GM12878 (cell line): Measurements from ENCODE around the gene DCTN2. TPM values are rescaled to one million over a fixed set of nuclear protein-coding genes. Genes with fewer than 3 reads are reported as not detected.

Source experiments
- ATAC-seq: fragments of 200-7000 bp; cut with Tn5 transposase; 3 replicates; pipeline ENCODE4 v1.9.1; 2020; ENCODE audit warnings: mild to moderate bottlenecking, moderate library complexity
- Bru-seq: library from RNA; stranded (reverse); fragments of 400-500 nt; gene quantifications from one replicate; lab custom pipeline; 2021; lab: Mats Ljungman, UMichigan
- BruChase-seq, 2 experiments: library from RNA; stranded (reverse); fragments of 400-500 nt; gene quantifications; one replicate each; lab custom pipeline; 2021; lab: Mats Ljungman, UMichigan
- BruUV-seq: library from RNA; stranded (reverse); fragments of 400-500 nt; replicated peaks from 2 replicates; lab custom pipeline; 2021; lab: Mats Ljungman, UMichigan
- CTCF ChIA-PET: fragments of 300-600 bp; sonication (Branson Sonifier 250); formaldehyde crosslinking; extraction: SDS; loops from one replicate; lab custom pipeline; 2021; ENCODE audit warnings: inconsistent platforms; lab: Yijun Ruan, JAX
- POLR2A ChIA-PET: fragments of 350-600 bp; formaldehyde crosslinking; extraction: SDS; loops from one replicate; lab custom pipeline; 2021; ENCODE audit warnings: inconsistent platforms; lab: Charles Lee
- RAD21 ChIA-PET: fragments of 300-600 bp; sonication (Branson Sonifier 250); formaldehyde crosslinking; loops from one replicate; lab custom pipeline; 2023; ENCODE audit warnings: antibody characterized with exemption; ENCODE audit not compliant: unreplicated experiment; lab: Charles Lee
- SMC1A ChIA-PET: fragments of 300-600 bp; sonication (Branson Sonifier 250); formaldehyde crosslinking; loops from one replicate; lab custom pipeline; 2023; ENCODE audit not compliant: unreplicated experiment, uncharacterized antibody; lab: Charles Lee
- DNase-seq: peaks from one replicate; pipeline ENCODE4 v3.0.0-alpha.2; 2011; ENCODE audit warnings: low read depth, low spot score
- FAIRE-seq: peaks from 3 replicates; lab custom pipeline; 2011; peaks lifted over from hg19 to GRCh38; lab: Jason Lieb, UNC
- H2AFZ ChIP-seq: 2 replicates; pipeline ENCODE4 v1.6.0; 2011; ENCODE audit warnings: low read depth, low read length, control low read depth; ENCODE audit not compliant: control insufficient read depth
- H3K27ac ChIP-seq: 2 replicates; pipeline ENCODE4 v1.5.1; 2011; ENCODE audit warnings: control low read depth; ENCODE audit not compliant: control insufficient read depth, insufficient read depth
- H3K27me3 ChIP-seq, 2 experiments: replicated peaks in 1 of 2; 2 replicates each; pipeline versions ENCODE4 v1.6.0 to v1.6.1; 2011; ENCODE audit warnings: low read length in 1 of 2; ENCODE audit not compliant: control insufficient read depth in 2 of 2, insufficient read depth in 2 of 2
- H3K36me3 ChIP-seq, 2 experiments: 2 replicates each; pipeline ENCODE4 v1.5.1; 2011; ENCODE audit warnings: low read length in 1 of 2; ENCODE audit not compliant: control insufficient read depth in 2 of 2, insufficient read depth in 2 of 2
- H3K4me1 ChIP-seq: 2 replicates; pipeline ENCODE4 v1.6.1; 2011; ENCODE audit warnings: mild to moderate bottlenecking, low read length, moderate library complexity, mixed read lengths; ENCODE audit not compliant: control insufficient read depth, insufficient read depth
- H3K4me2 ChIP-seq: 2 replicates; pipeline ENCODE4 v1.6.0; 2011; ENCODE audit warnings: control low read depth; ENCODE audit not compliant: control insufficient read depth, insufficient read depth
- H3K4me3 ChIP-seq: fragments of 200-600 bp; sonication (generic); 2 replicates; pipeline ENCODE4 v1.5.1; 2016
- H3K79me2 ChIP-seq: 2 replicates; pipeline ENCODE4 v1.6.0; 2011; ENCODE audit warnings: low read length; ENCODE audit not compliant: control insufficient read depth, insufficient read depth
- H3K9ac ChIP-seq: 2 replicates; pipeline ENCODE4 v1.8.0; 2011; ENCODE audit warnings: low read length, control low read depth, mixed read lengths; ENCODE audit not compliant: control insufficient read depth, insufficient read depth
- H3K9me3 ChIP-seq: replicated peaks from 3 replicates; pipeline ENCODE4 v1.5.1; 2011; ENCODE audit warnings: mild to moderate bottlenecking, low read length; ENCODE audit not compliant: control insufficient read depth, insufficient read depth
- H4K20me1 ChIP-seq: 2 replicates; pipeline ENCODE4 v1.6.0; 2011; ENCODE audit not compliant: control insufficient read depth, insufficient read depth
- BRCA1 ChIP-seq: IDR thresholded peaks from 2 replicates; pipeline ENCODE4 v1.6.1; 2011; ENCODE audit warnings: low read depth, low read length, improper control_type of control experiment
- FOS ChIP-seq: IDR thresholded peaks from 3 replicates; pipeline ENCODE4 v1.6.1; 2011; ENCODE audit warnings: borderline replicate concordance; ENCODE audit not compliant: insufficient read length; ENCODE audit errors: extremely low read depth
- HDAC6 ChIP-seq: fragments of 200-600 bp; sonication (generic); IDR thresholded peaks from one replicate; pipeline ENCODE4 v1.8.0; 2017; ENCODE audit warnings: antibody characterized with exemption; ENCODE audit not compliant: unreplicated experiment
- HDGF ChIP-seq: fragments of 450-650 bp; IDR thresholded peaks from 2 replicates; pipeline ENCODE4 v1.6.1; 2016; ENCODE audit warnings: antibody characterized with exemption
- NFIC ChIP-seq: IDR thresholded peaks from 2 replicates; pipeline ENCODE4 v1.6.1; 2012; ENCODE audit warnings: low read depth, mild to moderate bottlenecking, inconsistent platforms, low read length, moderate library complexity
- RAD21 ChIP-seq: IDR thresholded peaks from 2 replicates; pipeline ENCODE4 v1.6.1; 2011; ENCODE audit warnings: mild to moderate bottlenecking, low read depth, low read length, moderate library complexity; ENCODE audit not compliant: insufficient read depth
- RAD51 ChIP-seq: fragments of 450-650 bp; IDR thresholded peaks from 2 replicates; pipeline ENCODE4 v1.6.1; 2016; ENCODE audit warnings: moderate library complexity, mild to moderate bottlenecking, inconsistent platforms
- SRF ChIP-seq, 2 experiments: IDR thresholded peaks; 2 replicates each; pipeline ENCODE4 v1.6.1; 2011; ENCODE audit warnings: low read depth in 2 of 2, low read length in 2 of 2, mild to moderate bottlenecking in 1 of 2, moderate library complexity in 1 of 2
- TCF3 ChIP-seq: IDR thresholded peaks from 2 replicates; pipeline ENCODE4 v1.6.1; 2012; ENCODE audit warnings: low read depth, mild to moderate bottlenecking, low read length, borderline replicate concordance; ENCODE audit not compliant: insufficient read depth
- YBX1 ChIP-seq: fragments of 450-650 bp; IDR thresholded peaks from 2 replicates; pipeline ENCODE4 v1.6.1; 2016; ENCODE audit warnings: antibody characterized with exemption
- WGBS: methylation state at CpG from one replicate; pipeline ENCODE4 v1.1.6; 2016; ENCODE audit warnings: low lambda C conversion rate; ENCODE audit not compliant: insufficient replicate concordance, insufficient coverage; ENCODE audit errors: missing lambda C conversion rate; 5-methylcytosine and 5-hydroxymethylcytosine counted together
- in situ Hi-C: fragments of 300-500 bp; cut with MboI; formaldehyde crosslinking; loops from 9 replicates; pipeline ENCODE4 v1.14.3; 2018; ENCODE audit warnings: mixed read lengths
- intact Hi-C: fragments of 100-400 bp; cut with micrococcal nuclease; formaldehyde crosslinking; loops from one replicate; pipeline ENCODE4 v1.14.2; 2022; ENCODE audit not compliant: unreplicated experiment
- long read RNA-seq, 2 experiments: library from polyadenylated mRNA; unstranded; transcript quantifications; one replicate each; pipeline ENCODE4 v2.0.0, GENCODE V29; 2019 to 2020
- polyA minus RNA-seq, 3 experiments: library from RNA; depleted of rRNA, polyadenylated mRNA; stranded (reverse); fragments of >200 nt; gene quantifications; 2 replicates each; pipeline ENCODE4 v1.2.3, GENCODE V29; 2011
- polyA plus RNA-seq, 11 experiments: library from polyadenylated mRNA; depleted of rRNA in 4 of 11; unstranded in 6 of 11; stranded (reverse) in 5 of 11; fragments of >200 nt; fragmentation: Nextera tagmentation in 4 of 11; fragmentation: Illumina TruSeq in 1 of 11; extraction: Ambion mirVana in 4 of 11; extraction: Trizol in 1 of 11; gene quantifications; 1 replicate in 1 of 11; 2 replicates in 10 of 11; pipeline versions ENCODE4 v1.2.1 to v1.2.3, GENCODE V29; 2011 to 2016; ENCODE audit warnings: inconsistent platforms in 2 of 11, missing spikeins in 2 of 11, low read depth in 1 of 11
- total RNA-seq, 4 experiments: library from RNA; depleted of rRNA in 3 of 4; stranded (reverse); fragments of >200 nt in 3 of 4; fragmentation: Illumina TruSeq in 1 of 4; extraction: Trizol in 1 of 4; gene quantifications; 2 replicates each; pipeline versions ENCODE4 v1.2.1 to v1.2.3, GENCODE V29; 2013 to 2021
- TF ChIP-seq, protein P1 (sequence below): fragments of 450-650 bp; formaldehyde crosslinking; IDR thresholded peaks from 2 replicates; pipeline ENCODE4 v1.4.0; 2022; ENCODE audit warnings: mild to moderate bottlenecking, moderate library complexity
- TF ChIP-seq, protein P2 (sequence below): fragments of 450-650 bp; IDR thresholded peaks from 2 replicates; pipeline ENCODE4 v1.6.1; 2017; ENCODE audit warnings: mild to moderate bottlenecking, low read depth, inconsistent platforms; ENCODE audit not compliant: poor library complexity, severe bottlenecking

Gene DCTN2
- total RNA-seq (2013; cell fraction: nucleolus; rRNA removed) = 50.6 and 63.3 TPM in 2 replicates
- total RNA-seq (2014; rRNA removed) (80.8 and 115 TPM in 2 replicates), total RNA-seq (2014; rRNA removed; fragmentation: Illumina TruSeq; extraction: Trizol) (81.4 and 83.9 TPM in 2 replicates), total RNA-seq (2021) (87.3 and 87.4 TPM in 2 replicates), polyA plus RNA-seq (2011; rRNA removed) (85.1 and 88.9 TPM in 2 replicates), polyA plus RNA-seq (2014; fragmentation: Illumina TruSeq; extraction: Trizol) (139 and 171 TPM in 2 replicates), polyA plus RNA-seq (2014; fragmentation: Nextera tagmentation; extraction: Ambion mirVana) (10 to 100 TPM; 32.3 to 60.7 TPM), polyA plus RNA-seq (2014; rRNA removed) (113 TPM in 2 replicates), polyA plus RNA-seq (2016; fragmentation: Nextera tagmentation; extraction: Ambion mirVana) (100 to 1,000 TPM; 115 to 117 TPM), polyA minus RNA-seq (2011; rRNA and poly(A)+ RNA removed) (66.8 and 93.9 TPM in 2 replicates), Bru-seq, nascent RNA (percentile 76 among the genes with signal in this experiment), BruChase-seq, experiment 1, labeled RNA remaining after a 6-hour chase (percentile 88 among the genes with signal in this experiment), BruChase-seq, experiment 2, labeled RNA remaining after a 2-hour chase (percentile 84 among the genes with signal in this experiment)
- polyA plus RNA-seq (2011; ENCODE audit: low read depth) = 67.2 TPM
- 79.6 and 95.9 TPM in 2 replicates for polyA plus RNA-seq (2011; cell fraction: cytosol; rRNA removed)
- polyA plus RNA-seq (2011; cell fraction: nucleus; rRNA removed) = 72.6 and 91.7 TPM in 2 replicates
- polyA plus RNA-seq (2012) = 68.9 and 75.1 TPM in 2 replicates
- polyA minus RNA-seq (2011; cell fraction: cytosol; rRNA and poly(A)+ RNA removed) = 47.0 and 53.5 TPM in 2 replicates
- 25.4 and 26.2 TPM in 2 replicates for polyA minus RNA-seq (2011; cell fraction: nucleus; rRNA and poly(A)+ RNA removed)
- long read RNA-seq, experiment 1, transcript DCTN2-209 (14 exons, 2,061 nt) = major isoform, 134 of 164 reads
- long read RNA-seq, experiment 1, partial matches to known transcripts = 6 of 164 reads
- long read RNA-seq, experiment 1, other reads (novel, unspliced or antisense) = 23 of 164 reads
- long read RNA-seq, experiment 2, transcript DCTN2-209 (14 exons, 2,061 nt) = major isoform, 642 of 750 reads
- long read RNA-seq, experiment 2, partial matches to known transcripts = 21 of 750 reads
- long read RNA-seq, experiment 2, other reads (novel, unspliced or antisense) = 84 of 750 reads

DNA sequence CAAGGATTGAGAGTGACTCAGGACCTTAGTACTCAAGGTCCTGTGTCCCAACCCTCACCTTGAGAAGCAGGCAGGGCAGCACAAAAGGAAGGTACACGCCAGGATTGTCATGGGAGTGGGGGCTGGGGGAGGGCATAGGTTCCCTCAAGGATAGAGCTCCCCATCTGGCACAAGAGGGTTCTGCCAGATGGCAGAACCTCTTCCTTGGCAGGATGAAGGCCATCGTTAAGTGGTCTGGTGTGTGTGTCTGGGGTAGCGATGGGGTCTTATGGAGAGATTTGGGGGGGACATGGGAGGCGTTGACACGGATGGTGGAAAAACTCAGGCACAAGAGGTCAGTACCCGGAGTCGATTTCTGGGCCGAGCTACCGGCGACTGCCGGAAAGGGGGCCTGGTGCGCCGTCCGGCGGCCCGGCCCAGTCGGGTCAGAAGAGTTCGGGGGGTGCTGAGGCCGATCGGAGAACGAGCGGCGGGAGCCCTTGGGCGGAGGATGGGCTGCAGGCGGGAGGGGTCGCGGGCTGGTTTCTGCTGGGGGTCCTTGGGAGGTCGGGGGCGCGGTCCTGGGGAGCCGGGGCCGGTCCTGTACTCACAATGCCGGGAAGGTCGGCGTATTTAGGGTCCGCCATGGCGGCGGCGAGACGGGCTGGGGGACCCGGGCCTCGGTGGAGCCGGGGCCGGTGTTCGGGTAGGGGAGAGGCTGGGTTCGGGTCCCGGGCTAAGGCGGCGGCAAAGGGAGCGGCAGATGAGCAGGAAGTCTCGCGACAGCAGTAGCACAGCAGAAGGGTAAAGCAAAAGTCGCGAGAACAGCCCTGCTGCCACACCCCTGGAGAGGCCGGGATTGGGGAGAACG, at the start of gene DCTN2:
DCTN2 (minus strand) TSS at position 755 of the 850 bp plus-strand sequence; CDS start at position 626, 129 bp downstream.
- Histone ChIP-seq H3K9me3 (no peaks in the 10 kb centered on the region), H3K4me3 (peak within 1 kb of the TSS; percentile 87), H3K36me3 (no peaks in the 10 kb centered on the region), H3K27me3 (no peaks in the 10 kb centered on the region; a peak in 2 of 4 replicates), H3K4me2 (peak within 1 kb of the TSS; percentile 98), H3K27ac (peak within 1 kb of the TSS; percentile 67), H3K79me2 (peaks cover 19% of the 10 kb centered on the region), H2AFZ (peak within 1 kb of the TSS; percentile 67), H3K9ac (peak within 1 kb of the TSS; percentile 89), H3K4me1 (peaks cover 9% of the 10 kb centered on the region; the same call in 1 of the 2 replicates), H4K20me1 (no peaks in the 10 kb centered on the region)
- DNase-seq (peak; percentile 92), FAIRE-seq (peak; percentile 94), ATAC-seq (peak; percentile 97)
- RAD21 ChIA-PET = interaction anchor here (0.8 to 1.8 kb wide), 6 partner anchors 9 to 88 kb away, joined by 3 to 11 read pairs (median 4); partner anchors contain the start of gene ARHGAP9
- SMC1A ChIA-PET = interaction anchor here (0.7 to 1.9 kb wide), 5 partner anchors 8 to 317 kb away, joined by 3 to 6 read pairs (median 5); partner anchors contain the start of genes GLI1 and SHMT2
- intact Hi-C loops = loop anchor here (2.0 kb wide), 1 partner anchor 24 kb away; the partner anchor contains the start of gene MBD6
- in situ Hi-C loops = no loop called here
- CTCF ChIA-PET = interaction anchor here (0.6 to 1.8 kb wide), 12 partner anchors 15 to 226 kb away, joined by 3 to 8 read pairs (median 4); partner anchors contain the start of gene DDIT3
- BruUV-seq = no TSS peak
- WGBS = under 1% methylated on average over 50 of the region's 56 CpGs
- POLR2A ChIA-PET = interaction anchor here (0.5 to 2.1 kb wide), 6 partner anchors 11 to 1543 kb away, joined by 3 to 11 read pairs (median 4); partner anchors contain the start of gene MBD6
- TF ChIP-seq, protein P1, sequence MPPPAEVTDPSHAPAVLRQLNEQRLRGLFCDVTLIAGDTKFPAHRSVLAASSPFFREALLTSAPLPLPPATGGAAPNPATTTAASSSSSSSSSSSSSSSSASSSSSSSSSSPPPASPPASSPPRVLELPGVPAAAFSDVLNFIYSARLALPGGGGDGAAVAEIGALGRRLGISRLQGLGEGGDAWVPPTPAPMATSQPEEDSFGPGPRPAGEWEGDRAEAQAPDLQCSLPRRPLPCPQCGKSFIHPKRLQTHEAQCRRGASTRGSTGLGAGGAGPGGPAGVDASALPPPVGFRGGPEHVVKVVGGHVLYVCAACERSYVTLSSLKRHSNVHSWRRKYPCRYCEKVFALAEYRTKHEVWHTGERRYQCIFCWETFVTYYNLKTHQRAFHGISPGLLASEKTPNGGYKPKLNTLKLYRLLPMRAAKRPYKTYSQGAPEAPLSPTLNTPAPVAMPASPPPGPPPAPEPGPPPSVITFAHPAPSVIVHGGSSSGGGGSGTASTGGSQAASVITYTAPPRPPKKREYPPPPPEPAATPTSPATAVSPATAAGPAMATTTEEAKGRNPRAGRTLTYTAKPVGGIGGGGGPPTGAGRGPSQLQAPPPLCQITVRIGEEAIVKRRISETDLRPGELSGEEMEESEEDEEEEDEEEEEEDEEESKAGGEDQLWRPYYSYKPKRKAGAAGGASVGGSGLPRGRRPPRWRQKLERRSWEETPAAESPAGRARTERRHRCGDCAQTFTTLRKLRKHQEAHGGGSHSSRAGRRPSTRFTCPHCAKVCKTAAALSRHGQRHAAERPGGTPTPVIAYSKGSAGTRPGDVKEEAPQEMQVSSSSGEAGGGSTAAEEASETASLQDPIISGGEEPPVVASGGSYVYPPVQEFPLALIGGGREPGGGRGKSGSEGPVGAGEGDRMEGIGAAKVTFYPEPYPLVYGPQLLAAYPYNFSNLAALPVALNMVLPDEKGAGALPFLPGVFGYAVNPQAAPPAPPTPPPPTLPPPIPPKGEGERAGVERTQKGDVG (CRISPR knock-in tag) = no peak
- no peak for TF ChIP-seq YBX1
- no peak for TF ChIP-seq NFIC
- no peak for TF ChIP-seq HDAC6
- TF ChIP-seq FOS = no peak
- TF ChIP-seq BRCA1 = peak; percentile 92
- peak; percentile 20; the same call in 1 of the 2 replicates for TF ChIP-seq RAD21
- TF ChIP-seq RAD51 = no peak
- peak; percentile 90 for TF ChIP-seq HDGF
- TF ChIP-seq SRF (IDR thresholded peaks at IDR 0.05; ENCODE audit: low read depth in 2 of 2, low read length in 2 of 2) = no peak
- TF ChIP-seq, protein P2, sequence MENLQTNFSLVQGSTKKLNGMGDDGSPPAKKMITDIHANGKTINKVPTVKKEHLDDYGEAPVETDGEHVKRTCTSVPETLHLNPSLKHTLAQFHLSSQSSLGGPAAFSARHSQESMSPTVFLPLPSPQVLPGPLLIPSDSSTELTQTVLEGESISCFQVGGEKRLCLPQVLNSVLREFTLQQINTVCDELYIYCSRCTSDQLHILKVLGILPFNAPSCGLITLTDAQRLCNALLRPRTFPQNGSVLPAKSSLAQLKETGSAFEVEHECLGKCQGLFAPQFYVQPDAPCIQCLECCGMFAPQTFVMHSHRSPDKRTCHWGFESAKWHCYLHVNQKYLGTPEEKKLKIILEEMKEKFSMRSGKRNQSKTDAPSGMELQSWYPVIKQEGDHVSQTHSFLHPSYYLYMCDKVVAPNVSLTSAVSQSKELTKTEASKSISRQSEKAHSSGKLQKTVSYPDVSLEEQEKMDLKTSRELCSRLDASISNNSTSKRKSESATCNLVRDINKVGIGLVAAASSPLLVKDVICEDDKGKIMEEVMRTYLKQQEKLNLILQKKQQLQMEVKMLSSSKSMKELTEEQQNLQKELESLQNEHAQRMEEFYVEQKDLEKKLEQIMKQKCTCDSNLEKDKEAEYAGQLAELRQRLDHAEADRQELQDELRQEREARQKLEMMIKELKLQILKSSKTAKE = no peak
- no peak for TF ChIP-seq TCF3
